Mesodermal cell (in vitro differentiated cells): ENCODE data around the gene GRB2.

Source experiments
- H3K27ac ChIP-seq: 2 replicates; pipeline ENCODE4 v1.7.0; 2013; ENCODE audit warnings: mild to moderate bottlenecking, low read depth, low read length, moderate library complexity; ENCODE audit not compliant: severe bottlenecking
- H3K36me3 ChIP-seq: 2 replicates; pipeline ENCODE4 v1.7.1; 2013; ENCODE audit warnings: mild to moderate bottlenecking, low read length, moderate library complexity; ENCODE audit not compliant: control insufficient read depth, insufficient read depth
- H3K4me1 ChIP-seq: one replicate; pipeline ENCODE4 v1.7.1; 2013; ENCODE audit warnings: mild to moderate bottlenecking, low read length; ENCODE audit not compliant: insufficient read depth, control insufficient read depth, poor library complexity, severe bottlenecking
- H3K4me3 ChIP-seq: 2 replicates; pipeline ENCODE4 v1.7.0; 2013; ENCODE audit warnings: low read length, control low read depth, mild to moderate bottlenecking; ENCODE audit not compliant: insufficient read depth, poor library complexity, severe bottlenecking; ENCODE audit errors: extremely low read depth
- H3K9me3 ChIP-seq: 2 replicates; pipeline ENCODE4 v1.7.1; 2013; ENCODE audit warnings: mild to moderate bottlenecking, low read length, moderate library complexity; ENCODE audit not compliant: control insufficient read depth
- WGBS, 2 experiments: methylation state at CpG; one replicate each; pipeline ENCODE4 v1.1.5; 2013; ENCODE audit warnings: missing lambda C conversion rate in 2 of 2; ENCODE audit not compliant: insufficient coverage in 2 of 2; 5-methylcytosine and 5-hydroxymethylcytosine counted together

Gene GRB2

DNA sequence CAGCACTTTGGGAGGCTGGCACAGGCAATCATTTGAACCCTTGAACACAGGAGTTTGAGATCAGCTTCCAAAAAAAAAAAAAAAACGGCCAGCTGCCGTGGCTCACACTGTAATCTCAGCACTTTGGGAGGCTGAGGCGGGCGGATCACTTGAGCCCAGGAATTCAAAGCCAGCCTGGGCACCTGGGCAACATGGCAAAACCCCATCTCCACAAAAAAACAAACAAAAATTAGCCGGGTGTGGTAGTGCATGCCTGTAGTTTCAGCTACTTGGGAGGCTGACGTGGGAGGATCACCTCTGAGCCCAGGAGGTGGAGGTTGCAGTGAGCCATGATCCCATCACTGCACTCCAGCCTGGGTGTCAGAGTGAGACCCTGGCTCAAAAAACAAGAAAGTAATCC, 39.0 kb downstream of the GRB2 start:
- no peak overlapping the region for H3K27ac ChIP-seq
- WGBS, 2 experiments, result 80 to 90% methylated on average over 3 to 6 of the region's 6 CpGs
- no peaks in the 10 kb centered on the region for H3K9me3 ChIP-seq
- no peaks in the 10 kb centered on the region for H3K36me3 ChIP-seq
- no peaks in the 10 kb centered on the region for H3K4me1 ChIP-seq
- no peak overlapping the region for H3K4me3 ChIP-seq

GRCh38 chr17:75365931-75366275, 39.6 kb downstream of the GRB2 start:
- 100% methylated on average over 1 to 2 of the region's 6 CpGs for WGBS, 2 experiments
- Histone ChIP-seq H3K4me3 (no peak overlapping the region), H3K4me1 (no peaks in the 10 kb centered on the region), H3K36me3 (no peaks in the 10 kb centered on the region), H3K27ac (no peak overlapping the region), H3K9me3 (no peaks in the 10 kb centered on the region)

DNA sequence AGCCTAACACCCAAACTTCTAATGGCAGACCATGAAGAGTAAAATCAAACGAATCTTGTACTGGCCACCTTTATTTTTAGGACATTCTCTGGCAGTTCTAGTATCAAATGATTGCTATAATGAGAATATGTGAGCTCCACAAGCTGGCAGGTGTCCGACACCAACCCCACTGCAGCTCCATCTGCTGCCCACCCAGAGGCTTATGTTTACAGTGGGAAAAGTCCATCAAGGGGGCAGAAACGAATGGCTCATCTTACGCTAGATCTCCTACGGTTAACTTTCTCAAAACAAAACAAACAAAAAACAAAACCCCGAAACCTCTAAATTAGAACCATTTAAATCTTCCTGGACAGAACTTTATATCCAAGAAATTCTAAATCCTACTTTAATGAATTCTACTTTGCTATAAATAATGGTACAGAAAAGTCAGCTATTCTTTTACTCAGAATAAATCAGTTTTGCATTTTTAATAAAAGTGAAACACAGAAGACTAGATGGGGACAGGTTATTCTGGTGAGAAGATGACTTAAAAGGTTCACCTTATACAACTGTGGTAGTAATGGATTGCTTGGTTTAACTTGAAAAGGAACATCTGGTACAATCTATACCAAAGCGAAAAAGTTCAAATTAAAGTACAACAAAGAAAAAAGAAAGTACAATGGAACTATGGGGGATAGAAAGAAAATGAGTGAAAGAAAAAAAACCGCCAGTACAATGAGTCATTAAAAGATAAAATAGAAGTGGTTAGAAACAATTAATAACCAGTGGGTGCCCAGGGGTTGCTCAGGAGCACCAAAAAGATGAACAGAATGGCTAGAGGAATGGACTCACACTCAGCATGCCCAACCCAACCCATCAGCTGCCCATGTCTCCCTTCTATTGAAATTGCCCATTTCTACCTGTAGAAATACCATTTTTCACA, 40.2 kb downstream of the GRB2 start:
- Histone ChIP-seq H3K4me1 (peaks cover 4% of the 10 kb centered on the region), H3K36me3 (no peaks in the 10 kb centered on the region), H3K27ac (no peak overlapping the region), H3K4me3 (no peak overlapping the region), H3K9me3 (no peaks in the 10 kb centered on the region)
- WGBS, 2 experiments, result 71% methylated on average over 2 to 4 of the region's 8 CpGs

GRCh38 chr17:75364078-75364477, 41.4 kb downstream of the GRB2 start:
- H3K36me3 ChIP-seq, result no peaks in the 10 kb centered on the region
- H3K4me3 ChIP-seq, result no peak overlapping the region
- 100% methylated on average over 1 of the region's 2 CpGs for WGBS, 2 experiments
- H3K9me3 ChIP-seq, result no peaks in the 10 kb centered on the region
- H3K4me1 ChIP-seq, result peaks cover 4% of the 10 kb centered on the region
- H3K27ac ChIP-seq, result no peak overlapping the region

GRCh38 chr17:75361996-75362395, 43.5 kb downstream of the GRB2 start:
- Histone ChIP-seq H3K27ac (no peak overlapping the region), H3K4me1 (peaks cover 4% of the 10 kb centered on the region)
- 0% methylated on average over 1 of the region's 2 CpGs for WGBS, 2 experiments

GRCh38 chr17:75361344-75361743, 44.1 kb downstream of the GRB2 start:
- Histone ChIP-seq H3K27ac (no peak overlapping the region), H3K36me3 (peaks cover 3% of the 10 kb centered on the region), H3K4me1 (peaks cover 4% of the 10 kb centered on the region), H3K4me3 (no peak overlapping the region), H3K9me3 (no peaks in the 10 kb centered on the region)
- 50 to 100% methylated on average over 1 to 2 of the region's 3 CpGs for WGBS, 2 experiments

More at GRCh38 chr17:75361996-75362395, 43.5 kb downstream of the GRB2 start:
- Histone ChIP-seq H3K36me3 (no peaks in the 10 kb centered on the region), H3K9me3 (no peaks in the 10 kb centered on the region), H3K4me3 (no peak overlapping the region)

- Histone ChIP-seq H3K27ac (no peak overlapping the region), H3K4me1 (peaks cover 11% of the 10 kb centered on the region), H3K4me3 (no peak overlapping the region), H3K36me3 (peaks cover 12% of the 10 kb centered on the region), H3K9me3 (peaks cover 3% of the 10 kb centered on the region)
- 96 to 98% methylated on average over 5 of the region's 9 CpGs for WGBS, 2 experiments
Observed at GRCh38 chr17:75356260-75356937, 49.1 kb downstream of the GRB2 start.

GRCh38 chr17:75353176-75353575, 52.3 kb downstream of the GRB2 start:
- Histone ChIP-seq H3K9me3 (peaks cover 3% of the 10 kb centered on the region), H3K36me3 (peaks cover 18% of the 10 kb centered on the region), H3K4me1 (peaks cover 6% of the 10 kb centered on the region), H3K27ac (no peak overlapping the region), H3K4me3 (no peak overlapping the region)
- WGBS, 2 experiments, result 90 to 98% methylated on average over 4 to 7 of the region's 8 CpGs

GRCh38 chr17:75352079-75352569, 53.4 kb downstream of the GRB2 start:
- Histone ChIP-seq H3K36me3 (peaks cover 18% of the 10 kb centered on the region), H3K4me1 (peaks cover 6% of the 10 kb centered on the region), H3K9me3 (peaks cover 3% of the 10 kb centered on the region), H3K4me3 (no peak overlapping the region), H3K27ac (no peak overlapping the region)
- 50 to 70% methylated on average over 2 to 4 of the region's 7 CpGs for WGBS, 2 experiments

DNA sequence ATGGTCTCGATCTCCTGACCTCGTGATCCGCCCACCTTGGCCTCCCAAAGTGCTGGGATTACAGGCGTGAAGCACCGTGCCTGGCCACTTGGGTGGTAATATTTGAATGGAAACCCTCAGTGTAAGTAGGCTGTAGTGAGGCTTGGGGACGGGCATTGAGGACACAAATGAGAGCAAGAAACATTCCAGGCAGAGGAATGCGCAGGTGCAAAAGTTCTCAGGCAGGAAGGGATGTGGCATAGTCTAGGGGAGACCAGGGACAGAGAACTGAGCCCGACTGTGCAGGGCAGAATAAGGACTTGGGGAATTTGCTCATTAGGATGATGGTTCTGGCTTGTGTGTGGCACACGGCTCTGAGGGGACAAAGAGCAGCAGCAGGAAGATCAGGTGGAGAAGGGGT, 54.8 kb downstream of the GRB2 start:
- Histone ChIP-seq H3K4me1 (peaks cover 6% of the 10 kb centered on the region), H3K9me3 (peaks cover 3% of the 10 kb centered on the region), H3K27ac (no peak overlapping the region), H3K36me3 (peaks cover 15% of the 10 kb centered on the region), H3K4me3 (no peak overlapping the region)
- WGBS, 2 experiments, result 80 to 89% methylated on average over 7 to 9 of the region's 9 CpGs

DNA sequence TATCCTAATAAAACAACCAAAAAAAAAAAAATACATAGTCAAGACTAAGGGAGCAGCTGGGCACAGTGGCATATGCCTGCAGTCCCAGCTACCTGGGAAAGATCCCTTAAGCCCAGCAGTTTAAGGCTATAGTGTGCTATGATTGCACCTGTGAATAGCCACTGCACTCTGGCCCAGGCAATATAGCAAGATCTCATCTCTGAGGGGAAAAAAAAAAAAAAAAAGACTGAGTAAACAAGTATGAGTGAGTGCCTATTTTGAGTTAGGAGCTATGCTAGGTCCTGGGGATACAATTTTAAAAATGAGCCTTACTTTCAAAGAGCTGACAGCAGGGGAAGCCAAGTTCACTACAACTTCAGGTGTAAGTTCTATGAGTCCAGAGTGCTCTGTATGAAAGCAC, 55.4 kb downstream of the GRB2 start:
- Histone ChIP-seq H3K36me3 (peaks cover 15% of the 10 kb centered on the region), H3K4me3 (no peak overlapping the region)

More for the DNA sequence above, 55.4 kb downstream of the GRB2 start:
- peaks cover 6% of the 10 kb centered on the region for H3K4me1 ChIP-seq
- no peak overlapping the region for H3K27ac ChIP-seq
- H3K9me3 ChIP-seq, result peaks cover 3% of the 10 kb centered on the region
